T-helper 1 cell treated with Interleukin-12 subunit alpha and Interleukin-12 subunit beta and Interleukin-4 antibody, amounts not matched to agents 30 μg/mL and 1 μg/mL, for 36 hours (primary cell): ENCODE data around the gene DDHD1.
"Not testable (repeated sequence)": the region's sequence is repeated elsewhere in the genome, so short reads cannot be mapped to it uniquely, and the experiment has no call there.

ENCODE experiments used
- H3K27ac Mint-ChIP-seq: one replicate; pipeline ENCODE4 v1.8.0; 2021; ENCODE audit warnings: mild to moderate bottlenecking, mixed read lengths
- H3K27me3 Mint-ChIP-seq: one replicate; pipeline ENCODE4 v1.8.0; 2021; ENCODE audit warnings: low read depth, mixed read lengths
- H3K36me3 Mint-ChIP-seq: one replicate; pipeline ENCODE4 v1.8.0; 2021; ENCODE audit warnings: low read depth, mixed read lengths
- H3K4me1 Mint-ChIP-seq: one replicate; pipeline ENCODE4 v1.8.0; 2021; ENCODE audit warnings: low read depth, mixed read lengths
- H3K4me3 Mint-ChIP-seq: one replicate; pipeline ENCODE4 v1.8.0; 2021; ENCODE audit warnings: mild to moderate bottlenecking, moderate library complexity, mixed read lengths
- H3K9me3 Mint-ChIP-seq: one replicate; pipeline ENCODE4 v1.8.0; 2021; ENCODE audit warnings: mixed read lengths

The DDHD1 gene

GRCh38 chr14:53106768-53107167 is 46.4 kb downstream of the DDHD1 start:
- H3K27me3 Mint-ChIP-seq: no peaks in the 10 kb centered on the region
- H3K9me3 Mint-ChIP-seq: peaks cover 7% of the 10 kb centered on the region
- H3K4me1 Mint-ChIP-seq: peaks cover 35% of the 10 kb centered on the region
- no peak overlapping the region for H3K27ac Mint-ChIP-seq
- H3K36me3 Mint-ChIP-seq: peaks cover 25% of the 10 kb centered on the region
- H3K4me3 Mint-ChIP-seq: no peak overlapping the region

GRCh38 chr14:53103636-53104340 is 49.3 kb downstream of the DDHD1 start:
- Mint-ChIP-seq H3K27me3 (no peaks in the 10 kb centered on the region), H3K4me3 (no peak overlapping the region), H3K27ac (no peak overlapping the region), H3K4me1 (peaks cover 35% of the 10 kb centered on the region), H3K9me3 (peaks cover 7% of the 10 kb centered on the region), H3K36me3 (peaks cover 36% of the 10 kb centered on the region)

- peaks cover 16% of the 10 kb centered on the region for H3K4me1 Mint-ChIP-seq
- no peaks in the 10 kb centered on the region for H3K27me3 Mint-ChIP-seq
- H3K36me3 Mint-ChIP-seq: peaks cover 57% of the 10 kb centered on the region
- no peak overlapping the region for H3K4me3 Mint-ChIP-seq
- peaks cover 13% of the 10 kb centered on the region for H3K9me3 Mint-ChIP-seq
- no peak overlapping the region for H3K27ac Mint-ChIP-seq
These were observed 59.9 kb downstream of the DDHD1 start for GRCh38 chr14:53093206-53093605.

GRCh38 chr14:53090853-53091252 is 62.3 kb downstream of the DDHD1 start:
- Mint-ChIP-seq H3K27ac (no peak overlapping the region), H3K4me3 (no peak overlapping the region), H3K36me3 (peaks cover 75% of the 10 kb centered on the region), H3K9me3 (peaks cover 13% of the 10 kb centered on the region), H3K4me1 (peaks cover 31% of the 10 kb centered on the region), H3K27me3 (no peaks in the 10 kb centered on the region)

GRCh38 chr14:53084954-53085353 is 68.2 kb downstream of the DDHD1 start:
- H3K9me3 Mint-ChIP-seq, H3K27ac Mint-ChIP-seq, H3K27me3 Mint-ChIP-seq, H3K4me3 Mint-ChIP-seq: not testable (repeated sequence)
- H3K36me3 Mint-ChIP-seq: peaks cover 72% of the 10 kb centered on the region
- peaks cover 31% of the 10 kb centered on the region for H3K4me1 Mint-ChIP-seq

GRCh38 chr14:53064475-53064874 is 88.6 kb downstream of the DDHD1 start:
- Mint-ChIP-seq H3K27ac (no peak overlapping the region), H3K36me3 (peaks cover 38% of the 10 kb centered on the region), H3K9me3 (no peaks in the 10 kb centered on the region), H3K4me3 (no peak overlapping the region), H3K4me1 (peaks cover 15% of the 10 kb centered on the region), H3K27me3 (no peaks in the 10 kb centered on the region)

GRCh38 chr14:53062856-53063255 is 90.3 kb downstream of the DDHD1 start:
- no peaks in the 10 kb centered on the region for H3K9me3 Mint-ChIP-seq
- H3K27me3 Mint-ChIP-seq: no peaks in the 10 kb centered on the region
- no peak overlapping the region for H3K4me3 Mint-ChIP-seq
- H3K4me1 Mint-ChIP-seq: peaks cover 14% of the 10 kb centered on the region
- no peak overlapping the region for H3K27ac Mint-ChIP-seq
- H3K36me3 Mint-ChIP-seq: peaks cover 35% of the 10 kb centered on the region

GRCh38 chr14:53060046-53060445 is 93.1 kb downstream of the DDHD1 start:
- peaks cover 18% of the 10 kb centered on the region for H3K4me1 Mint-ChIP-seq
- no peak overlapping the region for H3K4me3 Mint-ChIP-seq
- no peaks in the 10 kb centered on the region for H3K27me3 Mint-ChIP-seq
- no peaks in the 10 kb centered on the region for H3K9me3 Mint-ChIP-seq
- no peak overlapping the region for H3K27ac Mint-ChIP-seq
- H3K36me3 Mint-ChIP-seq: peaks cover 27% of the 10 kb centered on the region

GRCh38 chr14:53055003-53055402 is 98.1 kb downstream of the DDHD1 start:
- H3K36me3 Mint-ChIP-seq: peaks cover 35% of the 10 kb centered on the region
- no peak overlapping the region for H3K27ac Mint-ChIP-seq
- peaks cover 8% of the 10 kb centered on the region for H3K4me1 Mint-ChIP-seq
- H3K27me3 Mint-ChIP-seq: no peaks in the 10 kb centered on the region
- no peaks in the 10 kb centered on the region for H3K9me3 Mint-ChIP-seq
- no peak overlapping the region for H3K4me3 Mint-ChIP-seq

GRCh38 chr14:53054457-53054856 is 98.7 kb downstream of the DDHD1 start:
- H3K27me3 Mint-ChIP-seq: no peaks in the 10 kb centered on the region
- H3K4me1 Mint-ChIP-seq: peaks cover 8% of the 10 kb centered on the region
- H3K4me3 Mint-ChIP-seq: no peak overlapping the region
- peaks cover 38% of the 10 kb centered on the region for H3K36me3 Mint-ChIP-seq
- no peak overlapping the region for H3K27ac Mint-ChIP-seq
- H3K9me3 Mint-ChIP-seq: no peaks in the 10 kb centered on the region

- H3K9me3 Mint-ChIP-seq: no peaks in the 10 kb centered on the region
- no peaks in the 10 kb centered on the region for H3K4me1 Mint-ChIP-seq
- H3K27ac Mint-ChIP-seq: no peak overlapping the region
- H3K36me3 Mint-ChIP-seq: peaks cover 50% of the 10 kb centered on the region
- H3K27me3 Mint-ChIP-seq: no peaks in the 10 kb centered on the region
- no peak overlapping the region for H3K4me3 Mint-ChIP-seq
These were observed 104.5 kb downstream of the DDHD1 start for GRCh38 chr14:53048631-53049030.

- no peak overlapping the region for H3K4me3 Mint-ChIP-seq
- no peaks in the 10 kb centered on the region for H3K9me3 Mint-ChIP-seq
- no peak overlapping the region for H3K27ac Mint-ChIP-seq
These were observed 105.6 kb downstream of the DDHD1 start for GRCh38 chr14:53047307-53048069.

GRCh38 chr14:53044486-53044885 is 108.6 kb downstream of the DDHD1 start:
- H3K27ac Mint-ChIP-seq: no peak overlapping the region
- H3K4me3 Mint-ChIP-seq: no peak overlapping the region
- H3K9me3 Mint-ChIP-seq: no peaks in the 10 kb centered on the region
- H3K36me3 Mint-ChIP-seq: peaks cover 56% of the 10 kb centered on the region
- no peaks in the 10 kb centered on the region for H3K27me3 Mint-ChIP-seq
- H3K4me1 Mint-ChIP-seq: peaks cover 6% of the 10 kb centered on the region

More at GRCh38 chr14:53047307-53048069, 105.6 kb downstream of the DDHD1 start:
- peaks cover 5% of the 10 kb centered on the region for H3K4me1 Mint-ChIP-seq
- H3K36me3 Mint-ChIP-seq: peaks cover 52% of the 10 kb centered on the region
- no peaks in the 10 kb centered on the region for H3K27me3 Mint-ChIP-seq

- Mint-ChIP-seq H3K27me3 (no peaks in the 10 kb centered on the region), H3K36me3 (peaks cover 59% of the 10 kb centered on the region), H3K27ac (no peak overlapping the region), H3K4me1 (peaks cover 9% of the 10 kb centered on the region), H3K4me3 (no peak overlapping the region), H3K9me3 (no peaks in the 10 kb centered on the region)
These were observed 110.0 kb downstream of the DDHD1 start for GRCh38 chr14:53043027-53043581.

- H3K9me3 Mint-ChIP-seq: no peaks in the 10 kb centered on the region
- peaks cover 63% of the 10 kb centered on the region for H3K36me3 Mint-ChIP-seq
- H3K27ac Mint-ChIP-seq: peak overlapping the region; percentile 15
- H3K4me3 Mint-ChIP-seq: no peak overlapping the region
- peaks cover 9% of the 10 kb centered on the region for H3K4me1 Mint-ChIP-seq
- no peaks in the 10 kb centered on the region for H3K27me3 Mint-ChIP-seq
These were observed 110.6 kb downstream of the DDHD1 start for GRCh38 chr14:53042480-53042879.
